Adipocyte (in vitro differentiated cells): ENCODE measurements around the gene TMEM143.

Experiments used
- DNase-seq: peaks from one replicate; pipeline ENCODE4 v3.0.0-alpha.2; 2015; ENCODE audit warnings: low read depth
- H3K27me3 ChIP-seq: replicated peaks from 2 replicates; pipeline ENCODE4 v1.7.0; 2013; ENCODE audit warnings: mild to moderate bottlenecking, low read length, moderate library complexity; ENCODE audit not compliant: control insufficient read depth, insufficient read depth
- H3K36me3 ChIP-seq: 2 replicates; pipeline ENCODE4 v1.7.0; 2013; ENCODE audit warnings: low read length, mild to moderate bottlenecking, moderate library complexity; ENCODE audit not compliant: control insufficient read depth, insufficient read depth, severe bottlenecking
- H3K4me1 ChIP-seq: 2 replicates; pipeline ENCODE4 v1.7.0; 2013; ENCODE audit warnings: mild to moderate bottlenecking, low read length, moderate library complexity; ENCODE audit not compliant: control insufficient read depth, insufficient read depth
- H3K4me3 ChIP-seq: 2 replicates; pipeline ENCODE4 v1.7.0; 2013; ENCODE audit warnings: mild to moderate bottlenecking, low read length, moderate library complexity
- H3K9ac ChIP-seq: 2 replicates; pipeline ENCODE4 v1.7.0; 2013; ENCODE audit warnings: mild to moderate bottlenecking, low read length, moderate library complexity
- H3K9me3 ChIP-seq: 2 replicates; pipeline ENCODE4 v1.7.0; 2013; ENCODE audit warnings: mild to moderate bottlenecking, low read length, moderate library complexity; ENCODE audit not compliant: control insufficient read depth

Gene TMEM143

GRCh38 chr19:48363810-48364597, at the start of gene TMEM143, which contains the start of gene SYNGR4:
Gene TMEM143 (minus strand): TSS chr19:48363940. CDS start chr19:48363920, 20 bp downstream.
Gene SYNGR4 (plus strand): TSS chr19:48364367. CDS start chr19:48365843, 1,476 bp downstream.
- DNase-seq: peak; percentile 100
- Histone ChIP-seq H3K36me3 (peaks cover 3% of the 10 kb centered on the region), H3K27me3 (no peaks in the 10 kb centered on the region)

GRCh38 chr19:48405850-48406249, 42.1 kb upstream of the TMEM143 start:
- no peak overlapping the region for H3K4me3 ChIP-seq
- no peaks in the 10 kb centered on the region for H3K4me1 ChIP-seq
- H3K27me3 ChIP-seq: no peaks in the 10 kb centered on the region
- no peak overlapping the region for H3K9ac ChIP-seq
- no peaks in the 10 kb centered on the region for H3K9me3 ChIP-seq
- no peaks in the 10 kb centered on the region for H3K36me3 ChIP-seq
- no peak for DNase-seq

More at GRCh38 chr19:48363810-48364597, at the start of gene TMEM143, which contains the start of gene SYNGR4:
- no peaks in the 10 kb centered on the region for H3K9me3 ChIP-seq
- H3K4me3 ChIP-seq: peak within 1 kb of the TSS; percentile 97
- H3K4me1 ChIP-seq: peaks cover 4% of the 10 kb centered on the region
- peak within 1 kb of the TSS; percentile 99 for H3K9ac ChIP-seq

- Histone ChIP-seq H3K9me3 (no peaks in the 10 kb centered on the region), H3K9ac (no peak overlapping the region), H3K36me3 (no peaks in the 10 kb centered on the region), H3K4me3 (no peak overlapping the region), H3K27me3 (no peaks in the 10 kb centered on the region), H3K4me1 (peaks cover 3% of the 10 kb centered on the region)
- DNase-seq: no peak
These were observed 41.4 kb upstream of the TMEM143 start for GRCh38 chr19:48405010-48405659.

GRCh38 chr19:48403606-48404005, 39.9 kb upstream of the TMEM143 start:
- H3K36me3 ChIP-seq: no peaks in the 10 kb centered on the region
- H3K4me3 ChIP-seq: no peak overlapping the region
- DNase-seq: peak; percentile 55
- no peaks in the 10 kb centered on the region for H3K9me3 ChIP-seq
- no peak overlapping the region for H3K9ac ChIP-seq
- H3K27me3 ChIP-seq: no peaks in the 10 kb centered on the region
- H3K4me1 ChIP-seq: peaks cover 3% of the 10 kb centered on the region

GRCh38 chr19:48401287-48401686, 37.5 kb upstream of the TMEM143 start:
- no peaks in the 10 kb centered on the region for H3K9me3 ChIP-seq
- no peak for DNase-seq
- H3K27me3 ChIP-seq: no peaks in the 10 kb centered on the region
- H3K4me1 ChIP-seq: peaks cover 14% of the 10 kb centered on the region
- H3K36me3 ChIP-seq: no peaks in the 10 kb centered on the region
- H3K9ac ChIP-seq: no peak overlapping the region
- no peak overlapping the region for H3K4me3 ChIP-seq

GRCh38 chr19:48400018-48400742, 36.4 kb upstream of the TMEM143 start:
- Histone ChIP-seq H3K27me3 (no peaks in the 10 kb centered on the region), H3K4me3 (peak overlapping the region; percentile 78), H3K4me1 (peaks cover 14% of the 10 kb centered on the region), H3K9ac (peak overlapping the region; percentile 82), H3K36me3 (no peaks in the 10 kb centered on the region), H3K9me3 (no peaks in the 10 kb centered on the region)
- DNase-seq: no peak

GRCh38 chr19:48398375-48399235, 34.9 kb upstream of the TMEM143 start:
- DNase-seq: peak; percentile 58
- peaks cover 4% of the 10 kb centered on the region for H3K27me3 ChIP-seq
- peaks cover 18% of the 10 kb centered on the region for H3K4me1 ChIP-seq
- no peaks in the 10 kb centered on the region for H3K36me3 ChIP-seq
- H3K4me3 ChIP-seq: peak overlapping the region; percentile 79
- peak overlapping the region; percentile 94 for H3K9ac ChIP-seq
- no peaks in the 10 kb centered on the region for H3K9me3 ChIP-seq

- peaks cover 4% of the 10 kb centered on the region for H3K27me3 ChIP-seq
- DNase-seq: no peak
- H3K4me3 ChIP-seq: peak overlapping the region; percentile 79
- no peaks in the 10 kb centered on the region for H3K36me3 ChIP-seq
- H3K4me1 ChIP-seq: peaks cover 18% of the 10 kb centered on the region
- H3K9me3 ChIP-seq: no peaks in the 10 kb centered on the region
- H3K9ac ChIP-seq: peak overlapping the region; percentile 94
These were observed 34.3 kb upstream of the TMEM143 start for GRCh38 chr19:48398102-48398374.

- Histone ChIP-seq H3K4me3 (peak overlapping the region; percentile 79), H3K36me3 (no peaks in the 10 kb centered on the region), H3K9me3 (no peaks in the 10 kb centered on the region), H3K27me3 (peaks cover 4% of the 10 kb centered on the region), H3K9ac (peak overlapping the region; percentile 94), H3K4me1 (peaks cover 18% of the 10 kb centered on the region)
- DNase-seq: no peak
These were observed 33.7 kb upstream of the TMEM143 start for GRCh38 chr19:48397263-48398101.

GRCh38 chr19:48396824-48397176, 33.1 kb upstream of the TMEM143 start:
- no peaks in the 10 kb centered on the region for H3K36me3 ChIP-seq
- H3K27me3 ChIP-seq: peaks cover 4% of the 10 kb centered on the region

More at GRCh38 chr19:48396824-48397176, 33.1 kb upstream of the TMEM143 start:
- Histone ChIP-seq H3K9me3 (no peaks in the 10 kb centered on the region), H3K4me1 (peaks cover 18% of the 10 kb centered on the region), H3K4me3 (no peak overlapping the region), H3K9ac (peak overlapping the region; percentile 94)
- no peak for DNase-seq
